ENCODE data around the gene PTPRG.

GRCh38 chr3:61632568-61633175 lies 71.3 kb downstream of the PTPRG start:
- TF ChIP-seq CTCF (conservative IDR thresholded peaks at IDR 0.05; ENCODE audit: low read depth, low read length) (no peak), EZH2 (IDR thresholded peaks at IDR 0.05; ENCODE audit: borderline replicate concordance, low read depth, low read length, poor library complexity, severe bottlenecking) (no peak)
